H9 (cell line): Measurements from ENCODE around the gene KCNIP1. TPM values are rescaled to one million over a fixed set of nuclear protein-coding genes. Genes with fewer than 3 reads are reported as not detected.

Source experiments
- DNase-seq: peaks from one replicate; pipeline ENCODE4 v3.0.0-alpha.2; 2017
- H2AFZ ChIP-seq: one replicate; pipeline ENCODE4 v1.6.1; 2013; ENCODE audit warnings: mild to moderate bottlenecking, low read length, control low read depth, moderate library complexity
- H2AK5ac ChIP-seq: 2 replicates; pipeline ENCODE4 v1.6.1; 2013; ENCODE audit warnings: low read length, control low read depth, mixed read lengths; ENCODE audit not compliant: insufficient read length
- H2BK120ac ChIP-seq: one replicate; pipeline ENCODE4 v1.6.1; 2013; ENCODE audit warnings: low read depth, mild to moderate bottlenecking, low read length, control low read depth, inconsistent platforms; ENCODE audit not compliant: poor library complexity, severe bottlenecking
- H2BK12ac ChIP-seq: 2 replicates; pipeline ENCODE4 v1.6.1; 2013; ENCODE audit warnings: low read length, control low read depth, mixed read lengths, low read depth; ENCODE audit not compliant: insufficient read length
- H2BK15ac ChIP-seq: 2 replicates; pipeline ENCODE4 v1.6.1; 2013; ENCODE audit warnings: low read depth, low read length, control low read depth
- H2BK20ac ChIP-seq: one replicate; pipeline ENCODE4 v1.6.1; 2013; ENCODE audit warnings: low read depth, mild to moderate bottlenecking, low read length, control low read depth, inconsistent platforms; ENCODE audit not compliant: poor library complexity, severe bottlenecking
- H2BK5ac ChIP-seq: 2 replicates; pipeline ENCODE4 v1.6.1; 2013; ENCODE audit warnings: low read length, control low read depth, mixed read lengths; ENCODE audit not compliant: insufficient read length
- H3K14ac ChIP-seq: 2 replicates; pipeline ENCODE4 v1.6.1; 2013; ENCODE audit warnings: low read length, control low read depth; ENCODE audit not compliant: insufficient read depth
- H3K18ac ChIP-seq: 2 replicates; pipeline ENCODE4 v1.6.1; 2013; ENCODE audit warnings: low read depth, mild to moderate bottlenecking, mixed read lengths, low read length, control low read depth; ENCODE audit not compliant: insufficient read length
- H3K23ac ChIP-seq: 2 replicates; pipeline ENCODE4 v1.6.1; 2013; ENCODE audit warnings: low read length, control low read depth, mixed read lengths, low read depth; ENCODE audit not compliant: insufficient read length
- H3K23me2 ChIP-seq: 2 replicates; pipeline ENCODE4 v1.6.1; 2013; ENCODE audit warnings: low read depth, mild to moderate bottlenecking, mixed read lengths, low read length, control low read depth; ENCODE audit not compliant: insufficient read length, poor library complexity, severe bottlenecking
- H3K27ac ChIP-seq: 2 replicates; pipeline ENCODE4 v1.5.1; 2013; ENCODE audit warnings: low read length, control low read depth, mixed read lengths, low read depth; ENCODE audit not compliant: insufficient read length
- H3K27me3 ChIP-seq: 2 replicates; pipeline ENCODE4 v1.6.1; 2013; ENCODE audit warnings: low read length, control low read depth, inconsistent platforms; ENCODE audit not compliant: insufficient read depth
- H3K4ac ChIP-seq: 2 replicates; pipeline ENCODE4 v1.6.1; 2013; ENCODE audit warnings: low read depth, mild to moderate bottlenecking, control low read depth, inconsistent platforms, low read length, moderate library complexity
- H3K4me1 ChIP-seq: 2 replicates; pipeline ENCODE4 v1.6.1; 2013; ENCODE audit warnings: low read length, control low read depth, inconsistent platforms; ENCODE audit not compliant: insufficient read depth
- H3K4me2 ChIP-seq: 2 replicates; pipeline ENCODE4 v1.6.1; 2013; ENCODE audit warnings: low read length, control low read depth, mixed read lengths; ENCODE audit not compliant: insufficient read length, insufficient read depth
- H3K56ac ChIP-seq: 2 replicates; pipeline ENCODE4 v1.6.1; 2013; ENCODE audit warnings: low read depth, mild to moderate bottlenecking, mixed read lengths, low read length, control low read depth; ENCODE audit not compliant: insufficient read length
- H3K79me1 ChIP-seq: 2 replicates; pipeline ENCODE4 v1.6.1; 2013; ENCODE audit warnings: low read depth, mild to moderate bottlenecking, moderate library complexity, low read length, control low read depth, inconsistent platforms; ENCODE audit not compliant: insufficient read depth, poor library complexity, severe bottlenecking
- H3K79me2 ChIP-seq: 2 replicates; pipeline ENCODE4 v1.6.1; 2013; ENCODE audit warnings: low read length, control low read depth, inconsistent platforms; ENCODE audit not compliant: insufficient read depth
- H3K9ac ChIP-seq: 2 replicates; pipeline ENCODE4 v1.6.1; 2013; ENCODE audit warnings: low read length, control low read depth, mixed read lengths; ENCODE audit not compliant: insufficient read length; ENCODE audit errors: extremely low read depth
- H3K9me3 ChIP-seq: one replicate; pipeline ENCODE4 v1.6.1; 2013; ENCODE audit warnings: low read depth, low read length, inconsistent platforms; ENCODE audit not compliant: control insufficient read depth
- H3T11ph ChIP-seq: one replicate; pipeline ENCODE4 v1.6.1; 2013; ENCODE audit warnings: mild to moderate bottlenecking, low read length, control low read depth, inconsistent platforms
- H4K20me1 ChIP-seq: one replicate; pipeline ENCODE4 v1.6.1; 2013; ENCODE audit not compliant: control insufficient read depth, insufficient read length, insufficient read depth
- H4K5ac ChIP-seq: 2 replicates; pipeline ENCODE4 v1.6.1; 2013; ENCODE audit warnings: low read depth, mild to moderate bottlenecking, mixed read lengths, low read length, control low read depth; ENCODE audit not compliant: insufficient read length
- H4K8ac ChIP-seq: replicated peaks from 2 replicates; pipeline ENCODE4 v1.6.1; 2013; ENCODE audit warnings: low read length, control low read depth, mixed read lengths, low read depth; ENCODE audit not compliant: insufficient read length
- H4K91ac ChIP-seq: 2 replicates; pipeline ENCODE4 v1.6.1; 2013; ENCODE audit warnings: low read depth, mild to moderate bottlenecking, moderate library complexity, mixed read lengths, low read length, control low read depth; ENCODE audit not compliant: insufficient read length
- H3K27ac Mint-ChIP-seq, 3 experiments: 2 replicates in 2 of 3; 3 replicates in 1 of 3; pipeline ENCODE4 v1.8.0; 2020 to 2021; ENCODE audit warnings: mixed read lengths in 3 of 3, mild to moderate bottlenecking in 1 of 3, moderate library complexity in 1 of 3
- H3K27me3 Mint-ChIP-seq: 2 replicates; pipeline ENCODE4 v1.8.0; 2021; ENCODE audit warnings: low read depth, mild to moderate bottlenecking, moderate library complexity, mixed read lengths
- H3K36me3 Mint-ChIP-seq, 3 experiments: 2 replicates in 2 of 3; 3 replicates in 1 of 3; pipeline ENCODE4 v1.8.0; 2020 to 2021; ENCODE audit warnings: low read depth in 3 of 3, mixed read lengths in 3 of 3; ENCODE audit not compliant: insufficient read depth in 1 of 3
- H3K4me1 Mint-ChIP-seq, 2 experiments: 2 replicates each; pipeline ENCODE4 v1.8.0; 2020; ENCODE audit warnings: mixed read lengths in 2 of 2
- H3K4me3 Mint-ChIP-seq, 2 experiments: 2 replicates in 1 of 2; 3 replicates in 1 of 2; pipeline ENCODE4 v1.8.0; 2020 to 2021; ENCODE audit warnings: mild to moderate bottlenecking in 2 of 2, mixed read lengths in 2 of 2, moderate library complexity in 1 of 2
- H3K9me3 Mint-ChIP-seq, 2 experiments: 2 replicates in 1 of 2; 3 replicates in 1 of 2; pipeline ENCODE4 v1.8.0; 2020; ENCODE audit warnings: mild to moderate bottlenecking in 2 of 2, mixed read lengths in 2 of 2, moderate library complexity in 1 of 2
- WGBS: extraction: QIAGEN DNeasy Blood & Tissue Kit; methylation state at CpG from one replicate; pipeline ENCODE4 v1.1.7; 2013; ENCODE audit warnings: missing lambda C conversion rate, low lambda C conversion rate, mixed read lengths; ENCODE audit not compliant: insufficient read length; ENCODE audit errors: extremely low coverage; 5-methylcytosine and 5-hydroxymethylcytosine counted together
- total RNA-seq: library from RNA; stranded (reverse); gene quantifications from 2 replicates; pipeline ENCODE4 v1.2.1, GENCODE V29; 2021
- TF ChIP-seq, protein P1 (sequence below): fragments of 200-600 bp; sonication (generic); conservative IDR thresholded peaks from 3 replicates; pipeline ENCODE4 v1.8.0; 2021; ENCODE audit warnings: antibody characterized with exemption, mild to moderate bottlenecking

Gene KCNIP1
- total RNA-seq, 1 experiment from 2014 or later = 0.63 TPM

DNA sequence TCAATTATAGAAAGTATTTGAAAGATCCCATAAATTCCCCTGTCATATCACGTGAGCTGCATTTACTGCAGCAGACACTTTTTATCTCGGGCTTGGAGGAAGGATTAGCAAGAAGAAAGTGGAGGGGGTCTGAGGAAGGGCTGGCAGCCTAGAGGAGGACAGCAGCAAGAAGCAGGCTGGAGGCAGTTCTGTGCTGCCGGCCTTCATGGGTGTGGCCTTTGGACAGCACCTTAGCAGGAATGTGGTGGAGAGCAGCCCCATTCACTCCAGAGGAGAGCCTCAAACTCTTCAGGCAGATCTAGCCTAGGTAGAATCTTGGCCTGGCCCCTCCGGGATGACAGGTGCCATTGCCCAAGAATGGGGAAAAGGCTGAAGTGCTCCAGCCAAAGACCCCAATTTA, 189.9 kb downstream of the KCNIP1 start:
- Histone ChIP-seq H2BK15ac (no peak overlapping the region), H3K18ac (no peak overlapping the region), H4K8ac (no peak overlapping the region), H3K79me1 (no peaks in the 10 kb centered on the region), H3K79me2 (no peaks in the 10 kb centered on the region), H3K27ac (no peak overlapping the region), H3K23ac (no peak overlapping the region), H3T11ph (no peak overlapping the region), H3K9ac (no peak overlapping the region), H3K14ac (no peak overlapping the region), H2BK12ac (no peak overlapping the region), H2BK5ac (no peak overlapping the region), H4K20me1 (no peaks in the 10 kb centered on the region), H3K23me2 (no peaks in the 10 kb centered on the region), H3K56ac (no peak overlapping the region), H3K4me2 (no peak overlapping the region), H3K9me3 (no peaks in the 10 kb centered on the region), H2BK120ac (no peak overlapping the region), H4K5ac (no peak overlapping the region), H3K4ac (no peak overlapping the region), H4K91ac (no peak overlapping the region), H2AFZ (no peak overlapping the region), H2BK20ac (no peak overlapping the region), H2AK5ac (no peak overlapping the region), H3K4me1 (peaks cover 2% of the 10 kb centered on the region; the same call in 1 of the 2 replicates), H3K27me3 (no peaks in the 10 kb centered on the region)
- WGBS = no CpG with 5 or more reads among the region's 4 CpGs
- TF ChIP-seq, protein P1, sequence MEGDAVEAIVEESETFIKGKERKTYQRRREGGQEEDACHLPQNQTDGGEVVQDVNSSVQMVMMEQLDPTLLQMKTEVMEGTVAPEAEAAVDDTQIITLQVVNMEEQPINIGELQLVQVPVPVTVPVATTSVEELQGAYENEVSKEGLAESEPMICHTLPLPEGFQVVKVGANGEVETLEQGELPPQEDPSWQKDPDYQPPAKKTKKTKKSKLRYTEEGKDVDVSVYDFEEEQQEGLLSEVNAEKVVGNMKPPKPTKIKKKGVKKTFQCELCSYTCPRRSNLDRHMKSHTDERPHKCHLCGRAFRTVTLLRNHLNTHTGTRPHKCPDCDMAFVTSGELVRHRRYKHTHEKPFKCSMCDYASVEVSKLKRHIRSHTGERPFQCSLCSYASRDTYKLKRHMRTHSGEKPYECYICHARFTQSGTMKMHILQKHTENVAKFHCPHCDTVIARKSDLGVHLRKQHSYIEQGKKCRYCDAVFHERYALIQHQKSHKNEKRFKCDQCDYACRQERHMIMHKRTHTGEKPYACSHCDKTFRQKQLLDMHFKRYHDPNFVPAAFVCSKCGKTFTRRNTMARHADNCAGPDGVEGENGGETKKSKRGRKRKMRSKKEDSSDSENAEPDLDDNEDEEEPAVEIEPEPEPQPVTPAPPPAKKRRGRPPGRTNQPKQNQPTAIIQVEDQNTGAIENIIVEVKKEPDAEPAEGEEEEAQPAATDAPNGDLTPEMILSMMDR = no peak
- Mint-ChIP-seq H3K4me3 (no peak overlapping the region), H3K27ac (no peak overlapping the region), H3K36me3 (no peaks in the 10 kb centered on the region), H3K9me3 (no peaks in the 10 kb centered on the region), H3K27me3 (peaks cover 22% of the 10 kb centered on the region), H3K4me1 (peaks cover 14 to 25% of the 10 kb centered on the region in 2 experiments)
- peak; percentile 54 for DNase-seq
